Activated naive CD4-positive, alpha-beta T cell treated with Interleukin-2 at 50 U/mL for 16 hours (primary cell): ENCODE measurements around the gene DEFB131B.
"Not testable (repeated sequence)": the region's sequence is repeated elsewhere in the genome, so short reads cannot be mapped to it uniquely, and the experiment has no call there.

Experiments used
- DNase-seq: peaks from one replicate; pipeline ENCODE4 v3.0.0-alpha.2; 2020

The DEFB131B gene

DNA sequence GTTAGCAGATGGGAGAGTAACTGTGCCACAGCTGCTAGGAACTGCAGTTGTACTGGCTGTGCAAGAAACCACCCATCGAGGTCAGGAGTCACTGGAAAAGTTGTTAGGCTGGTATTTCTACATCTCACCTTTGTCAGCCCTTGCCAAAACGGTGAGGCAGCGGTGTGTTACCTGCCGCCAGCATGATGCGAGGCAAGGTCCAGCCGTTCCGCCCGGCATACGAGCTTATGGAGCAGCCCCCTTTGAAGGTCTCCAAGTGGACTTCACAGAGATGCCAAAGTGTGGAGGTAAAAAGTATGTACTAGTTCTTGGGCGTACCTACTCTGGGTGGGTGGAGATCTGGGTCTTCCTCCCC lies 33.7 kb downstream of the DEFB131B start:
- DNase-seq: not testable (repeated sequence)

DNA sequence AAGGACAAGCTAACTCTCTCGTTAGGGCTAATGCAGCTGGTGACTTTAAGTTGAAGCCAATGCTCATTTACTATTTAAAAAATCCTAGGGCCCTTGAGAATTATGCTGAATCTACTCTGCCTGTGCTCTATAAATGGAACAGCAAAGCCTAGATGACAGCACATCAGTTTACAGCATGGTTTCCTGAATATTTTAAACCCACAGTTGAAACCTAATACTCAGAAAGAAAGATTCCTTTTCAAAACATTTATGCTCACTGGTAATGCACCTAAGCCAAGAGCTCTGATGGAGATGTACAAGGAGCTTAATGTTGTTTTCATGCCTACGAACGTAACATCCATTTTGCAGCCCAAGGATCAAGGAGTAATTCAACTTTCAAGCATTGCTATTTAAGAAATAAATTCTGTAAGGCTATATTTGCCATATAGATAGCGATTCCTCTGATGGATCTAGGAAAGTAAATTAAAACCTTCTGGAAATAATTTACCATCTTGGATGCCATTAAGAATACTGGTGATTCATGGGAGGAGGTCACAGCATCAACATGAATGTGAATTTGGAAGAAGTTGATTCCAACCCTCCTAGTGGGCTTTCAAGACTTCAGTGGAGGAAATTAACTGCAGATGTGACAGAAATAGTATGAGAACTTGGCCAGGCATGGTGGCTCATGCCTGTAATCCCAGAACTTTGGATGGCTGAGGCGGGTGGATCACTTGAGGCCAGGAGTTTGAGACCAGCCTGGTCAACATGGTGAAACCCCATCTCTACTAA lies 35.7 kb downstream of the DEFB131B start:
- DNase-seq: no peak

DNA sequence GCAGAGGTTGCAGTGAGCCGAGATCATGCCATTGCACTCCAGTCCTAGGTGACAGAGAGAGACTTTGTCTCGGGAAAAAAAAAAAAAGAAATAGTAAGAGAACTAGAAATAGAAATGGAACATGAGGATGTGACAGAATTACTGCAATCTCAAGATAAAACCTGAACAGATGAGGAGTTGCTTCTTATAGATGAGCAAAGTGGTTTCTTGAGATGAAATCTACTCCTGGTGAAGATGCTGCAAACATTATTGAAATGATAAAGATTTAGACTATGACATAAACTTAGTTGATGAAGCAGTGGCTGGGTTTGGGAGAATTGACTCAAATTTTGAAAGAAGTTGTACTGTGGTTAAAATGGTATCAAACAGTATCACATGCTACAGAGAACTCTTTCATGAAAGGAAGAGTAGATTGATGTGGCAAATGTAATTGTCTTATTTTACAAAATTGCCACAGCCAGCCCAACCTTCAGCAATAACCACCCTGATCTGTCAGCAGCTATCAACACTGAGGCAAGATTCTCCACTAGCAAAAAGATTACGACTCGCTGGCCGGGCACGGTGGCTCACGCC lies 36.5 kb downstream of the DEFB131B start:
- DNase-seq: no peak

GRCh38 chr11:71917646-71918140 lies 39.4 kb downstream of the DEFB131B start:
- DNase-seq: no peak

DNA sequence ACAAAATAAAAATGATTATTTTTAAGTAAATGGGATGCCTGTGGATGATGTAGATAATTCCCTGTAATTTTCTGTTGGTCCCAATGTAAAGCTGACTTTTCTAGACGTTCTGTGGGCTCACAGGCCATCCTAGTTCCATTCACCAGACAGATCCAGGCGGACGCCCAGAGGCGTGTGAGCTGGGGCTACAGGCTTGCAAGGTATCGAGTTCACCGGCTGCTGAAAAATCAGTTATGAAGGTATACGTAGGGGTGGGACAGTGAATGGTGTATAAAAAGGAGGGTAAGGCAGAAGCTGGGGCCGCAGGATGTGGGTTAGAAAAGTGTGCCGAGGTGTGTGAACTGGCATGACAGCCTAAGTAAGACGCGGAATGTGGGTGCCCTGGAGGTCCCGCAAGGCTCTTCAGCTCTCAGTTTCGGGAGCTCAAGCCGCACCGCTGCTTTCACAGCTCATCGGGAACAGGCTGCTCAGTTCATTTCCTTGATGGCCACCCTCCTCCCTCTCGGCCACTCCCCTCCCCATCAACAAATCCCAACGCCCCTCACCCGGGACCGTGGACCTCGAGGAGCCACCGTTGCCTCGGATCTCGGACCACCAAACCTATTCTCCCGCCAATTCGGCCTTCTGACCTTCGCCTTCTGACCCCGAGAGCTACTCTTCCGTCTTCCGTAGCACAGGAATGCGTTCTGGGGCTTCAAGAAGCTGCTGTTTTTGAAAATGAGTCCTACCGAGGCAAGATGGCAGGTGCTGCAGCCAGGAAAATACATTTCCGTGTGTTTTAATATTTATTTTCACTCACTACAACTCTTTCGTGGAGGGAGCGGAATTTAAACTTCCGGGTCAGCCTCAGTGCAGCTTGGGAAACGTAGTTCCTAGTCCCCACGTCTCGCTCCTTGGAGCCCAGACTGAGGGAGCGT lies 49.8 kb downstream of the DEFB131B start, which contains the start of gene XNDC1N:
Gene XNDC1N, minus strand, starts transcription at position 775 of the 917 bp plus-strand sequence. CDS start 5,241 bp downstream, outside the sequence.
- DNase-seq: peak; percentile 72

DNA sequence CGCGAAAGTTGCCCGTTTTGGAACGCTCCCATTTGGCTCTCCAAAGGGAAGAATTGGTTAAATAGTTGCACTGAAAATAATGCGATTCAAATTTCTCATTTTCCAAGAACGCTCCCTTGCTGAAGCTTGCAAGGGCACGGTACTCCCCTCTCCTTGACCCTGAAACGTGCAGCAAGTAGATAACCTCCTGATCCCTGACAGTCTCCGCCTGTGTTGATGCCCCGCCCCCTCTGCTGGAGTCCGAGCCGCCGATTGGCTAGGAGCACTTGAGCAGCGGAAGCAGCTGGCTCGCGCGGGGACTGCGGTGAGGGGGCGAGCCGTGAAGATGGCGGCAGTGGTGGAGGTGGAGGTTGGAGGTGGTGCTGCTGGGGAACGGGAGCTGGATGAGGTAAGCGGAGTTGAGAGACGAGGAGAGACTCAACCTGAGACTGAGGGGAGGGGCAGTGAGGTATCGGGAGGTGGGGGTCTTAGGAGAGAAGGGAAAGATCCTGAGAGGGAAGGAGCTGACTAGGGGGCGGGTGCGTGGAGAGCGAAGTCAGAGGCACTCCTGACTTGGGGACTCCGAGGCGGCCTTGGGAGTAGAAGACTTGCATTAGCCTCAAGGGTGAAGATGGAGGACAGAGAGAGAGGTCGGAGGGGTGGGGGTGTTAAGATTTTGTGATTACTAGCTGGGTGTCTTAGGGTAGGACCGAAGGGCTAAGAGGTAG lies 50.6 kb downstream of the DEFB131B start, which contains the start of gene RNF121:
Gene RNF121, plus strand, starts transcription at position 310 of the 707 bp plus-strand sequence. Its CDS starts 16 bp downstream, at position 326.
- DNase-seq: peak; percentile 99

DNA sequence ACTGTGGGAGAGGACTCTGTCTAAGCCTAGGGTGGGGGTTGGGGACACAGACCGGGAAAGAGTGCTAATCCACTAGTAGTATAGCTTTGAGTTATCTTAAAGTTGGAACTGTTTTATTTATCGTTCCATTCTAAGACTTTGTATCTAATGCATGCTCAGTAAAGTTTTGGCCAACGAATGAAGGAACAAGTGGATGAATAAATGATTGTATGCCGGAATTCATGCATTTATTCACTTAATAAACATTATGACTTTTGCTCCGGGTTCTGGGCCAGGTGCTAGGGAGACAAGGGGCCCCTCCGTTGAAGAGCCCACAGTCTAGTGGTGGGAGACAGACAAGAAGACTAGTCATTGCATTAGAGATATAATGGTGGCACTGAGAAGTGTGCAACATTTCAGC lies 51.2 kb downstream of the DEFB131B start:
- no peak for DNase-seq

- DNase-seq: no peak
Observed at GRCh38 chr11:71930556-71931244, 52.4 kb downstream of the DEFB131B start.

DNA sequence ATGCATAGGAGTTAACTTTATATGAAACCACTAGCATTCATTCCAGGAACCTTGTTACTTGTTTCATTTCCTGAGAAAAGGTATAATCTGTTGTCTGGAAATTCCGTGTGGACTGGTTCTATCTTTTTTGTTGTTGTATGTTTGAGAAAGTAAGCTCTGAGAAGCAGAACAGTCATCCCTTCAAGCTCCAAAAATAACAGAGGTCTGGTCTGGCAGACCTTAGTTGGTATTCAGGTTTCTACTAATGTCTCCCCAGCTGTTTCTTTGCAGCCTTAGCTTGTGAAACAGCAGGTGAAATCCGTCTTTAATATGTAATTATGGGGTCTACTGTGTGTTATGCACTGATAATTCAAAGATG lies 53.0 kb downstream of the DEFB131B start:
- DNase-seq: no peak

- no peak for DNase-seq
Observed at GRCh38 chr11:71933141-71933933, 55.1 kb downstream of the DEFB131B start.
